Fibroblast of mammary gland (primary cell): ENCODE measurements around the gene GINS3.

Experiments
- DNase-seq: peaks from one replicate; pipeline ENCODE4 v3.0.0-alpha.2; 2010; ENCODE audit warnings: low read depth
- H3K4me3 ChIP-seq: 2 replicates; pipeline ENCODE4 v1.5.1; 2011; ENCODE audit warnings: low read depth, mild to moderate bottlenecking, low read length, moderate library complexity; ENCODE audit not compliant: control insufficient read depth
- TF ChIP-seq, protein P1 (sequence below): conservative IDR thresholded peaks from 2 replicates; pipeline ENCODE4 v1.5.1; 2011; ENCODE audit warnings: low read depth, low read length, inconsistent platforms; ENCODE audit not compliant: control insufficient read depth, insufficient read depth

GINS3 gene

DNA sequence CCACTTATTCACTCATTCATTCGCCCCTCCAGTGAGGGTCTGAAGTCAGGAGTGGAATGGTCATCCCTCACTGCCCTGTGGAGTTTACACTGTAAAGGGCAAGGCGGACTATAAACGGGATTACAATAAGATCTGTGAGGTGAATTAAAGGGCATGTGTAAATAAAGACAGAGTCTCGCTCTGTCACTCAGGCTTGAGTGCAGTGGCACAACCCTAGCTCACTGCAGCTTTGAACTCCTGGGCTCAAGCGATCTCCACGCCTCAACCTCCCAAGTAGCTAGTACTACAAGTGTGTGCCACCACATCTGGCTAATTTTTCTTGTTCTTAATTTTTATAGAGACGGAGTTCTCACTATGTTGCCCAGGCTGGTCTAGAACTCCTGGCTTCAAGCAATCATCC is 25.8 kb downstream of the GINS3 start:
- TF ChIP-seq, protein P1, sequence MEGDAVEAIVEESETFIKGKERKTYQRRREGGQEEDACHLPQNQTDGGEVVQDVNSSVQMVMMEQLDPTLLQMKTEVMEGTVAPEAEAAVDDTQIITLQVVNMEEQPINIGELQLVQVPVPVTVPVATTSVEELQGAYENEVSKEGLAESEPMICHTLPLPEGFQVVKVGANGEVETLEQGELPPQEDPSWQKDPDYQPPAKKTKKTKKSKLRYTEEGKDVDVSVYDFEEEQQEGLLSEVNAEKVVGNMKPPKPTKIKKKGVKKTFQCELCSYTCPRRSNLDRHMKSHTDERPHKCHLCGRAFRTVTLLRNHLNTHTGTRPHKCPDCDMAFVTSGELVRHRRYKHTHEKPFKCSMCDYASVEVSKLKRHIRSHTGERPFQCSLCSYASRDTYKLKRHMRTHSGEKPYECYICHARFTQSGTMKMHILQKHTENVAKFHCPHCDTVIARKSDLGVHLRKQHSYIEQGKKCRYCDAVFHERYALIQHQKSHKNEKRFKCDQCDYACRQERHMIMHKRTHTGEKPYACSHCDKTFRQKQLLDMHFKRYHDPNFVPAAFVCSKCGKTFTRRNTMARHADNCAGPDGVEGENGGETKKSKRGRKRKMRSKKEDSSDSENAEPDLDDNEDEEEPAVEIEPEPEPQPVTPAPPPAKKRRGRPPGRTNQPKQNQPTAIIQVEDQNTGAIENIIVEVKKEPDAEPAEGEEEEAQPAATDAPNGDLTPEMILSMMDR = no peak
- no peak for DNase-seq
- no peak overlapping the region for H3K4me3 ChIP-seq

GRCh38 chr16:58418601-58419000 is 26.3 kb downstream of the GINS3 start:
- DNase-seq = peak; percentile 51
- no peak overlapping the region for H3K4me3 ChIP-seq
- TF ChIP-seq, protein P1 = no peak

DNA sequence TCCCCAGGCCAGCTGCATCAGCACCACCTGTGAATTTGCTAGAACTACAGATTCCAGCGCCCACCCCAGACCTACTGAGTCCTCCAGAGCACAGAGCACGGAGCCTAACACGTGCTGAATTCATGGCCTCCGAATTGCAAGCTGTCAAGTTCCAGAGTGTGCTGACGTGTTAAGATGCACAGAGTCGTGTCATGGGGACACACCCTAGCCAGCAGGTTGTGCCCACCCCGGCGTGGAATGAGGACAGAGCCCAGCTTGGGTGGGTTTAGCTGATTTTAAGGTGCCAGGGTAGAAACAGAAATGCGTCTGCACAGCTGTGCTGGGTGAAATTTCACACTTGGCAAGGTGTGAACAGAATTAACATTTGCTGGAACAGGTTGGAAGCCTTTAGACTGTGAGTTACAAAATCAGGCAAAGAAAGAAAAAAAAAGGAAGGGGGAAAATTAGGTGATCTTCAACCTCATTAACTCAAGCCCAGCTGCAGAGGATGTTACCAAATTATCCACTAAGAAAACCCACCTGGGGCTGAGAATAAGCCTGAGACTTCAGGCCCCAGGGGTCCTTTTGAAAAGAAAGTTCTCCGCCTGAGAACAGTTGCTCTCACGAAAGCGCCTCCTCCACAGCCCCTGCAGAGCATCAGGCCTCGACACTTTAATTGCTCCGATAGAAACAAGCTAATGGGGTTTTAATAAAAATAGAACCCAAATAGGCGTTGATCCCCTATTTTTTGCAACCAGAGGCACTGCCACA is 27.1 kb downstream of the GINS3 start:
- TF ChIP-seq, protein P1 = no peak
- DNase-seq = no peak
- no peak overlapping the region for H3K4me3 ChIP-seq

- TF ChIP-seq, protein P1 = no peak
- no peak for DNase-seq
- no peak overlapping the region for H3K4me3 ChIP-seq
These were observed 28.8 kb downstream of the GINS3 start for GRCh38 chr16:58421059-58421458.

DNA sequence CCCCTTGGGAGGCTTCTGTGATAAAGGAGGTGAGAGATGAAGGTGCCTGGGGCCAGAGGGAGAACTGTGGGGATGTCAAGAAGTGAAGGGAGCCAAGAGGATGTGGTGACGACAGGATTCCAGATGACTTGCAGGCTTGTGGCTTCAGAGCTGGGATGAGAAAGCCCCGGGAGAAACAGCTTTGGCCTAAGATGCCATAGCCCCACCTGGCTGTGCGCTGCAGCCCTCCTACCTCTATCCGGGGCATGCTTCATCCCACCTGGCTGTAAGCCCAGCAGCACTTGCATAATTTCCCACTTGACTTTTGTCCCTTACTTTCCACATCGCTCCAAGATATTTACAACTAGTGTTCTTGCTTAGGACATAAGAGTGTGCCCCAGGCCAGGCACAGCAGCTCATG is 29.3 kb downstream of the GINS3 start:
- TF ChIP-seq, protein P1 = no peak
- DNase-seq = peak; percentile 55
- H3K4me3 ChIP-seq = no peak overlapping the region

DNA sequence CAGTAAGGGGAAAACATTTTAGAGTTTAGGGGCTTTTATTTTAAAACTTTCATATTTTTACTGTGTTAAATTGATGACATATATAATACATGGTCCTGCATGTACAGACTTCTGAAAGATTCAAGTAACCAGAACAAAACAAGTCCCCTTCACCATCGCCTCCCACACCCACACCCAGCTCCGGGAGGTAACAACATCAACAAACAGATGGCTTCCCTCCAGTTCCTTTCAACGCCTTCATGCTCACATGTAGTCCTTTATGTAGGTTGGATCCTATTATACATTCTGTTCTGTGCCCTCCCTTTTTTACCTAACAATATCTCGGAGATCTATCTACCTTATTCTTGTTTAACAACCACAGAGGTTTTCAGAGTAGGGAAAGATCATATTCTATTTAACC is 30.5 kb downstream of the GINS3 start:
- TF ChIP-seq, protein P1 = no peak
- H3K4me3 ChIP-seq = no peak overlapping the region
- no peak for DNase-seq
